ENCODE results near the gene CALCOCO1. TPM values are rescaled to one million over a fixed set of nuclear protein-coding genes. Genes with fewer than 3 reads are reported as not detected.

CALCOCO1 gene
- total RNA-seq, 1 experiment from 2014 or later: 48.0 TPM

- TSS peak; percentile 45 for BruUV-seq (replicated peaks)
- H3K4me3 ChIP-seq (ENCODE audit: low read depth in 2 of 2, low read length in 2 of 2): peak overlapping the region in 1 of 2 experiments; percentile 35; a peak in 1 of 4 replicates
- no peaks in the 10 kb centered on the region for H3K9me3 ChIP-seq (ENCODE audit: control insufficient read depth, insufficient read depth, low read depth, low read length)
- intact Hi-C loops (cut with micrococcal nuclease; ENCODE audit: unreplicated experiment): no loop called here
- CTCF ChIA-PET: interaction anchor here (0.5 to 1.5 kb wide), 2 partner anchors 96 to 115 kb away, joined by 6 read pairs; no protein-coding TSS in a partner anchor
- H3K4me1 ChIP-seq (ENCODE audit: control insufficient read depth, insufficient read depth, low read length): peaks cover 33% of the 10 kb centered on the region
- no peak for DNase-seq (ENCODE audit: low read depth, low spot score)
- H3K27ac ChIP-seq (ENCODE audit: low read length): peak overlapping the region; percentile 99
- TF ChIP-seq CTCF (IDR thresholded peaks at IDR 0.05): no peak
- no peak for TF ChIP-seq SIN3A (IDR thresholded peaks at IDR 0.05; ENCODE audit: borderline replicate concordance, insufficient read depth, low read depth, low read length)
- no peak for TF ChIP-seq REST (IDR thresholded peaks at IDR 0.05; ENCODE audit: insufficient read depth in 1 of 2, low read depth in 2 of 2, low read length in 1 of 2)
- TF ChIP-seq TCF7L2 (IDR thresholded peaks at IDR 0.05; ENCODE audit: low read depth, low read length): no peak
- no peaks in the 10 kb centered on the region for H3K27me3 ChIP-seq (ENCODE audit: control insufficient read depth, insufficient read depth, low read length)
- ATAC-seq: peak; percentile 28; the same call in 1 of the 2 replicates
- POLR2A ChIA-PET: no interaction called here
- in situ Hi-C loops (cut with HindIII; ENCODE audit: low pct_unique_long_range_greater_than_20kb, low sequenced_read_pairs): no loop called here
- H3K36me3 ChIP-seq (ENCODE audit: control insufficient read depth, insufficient read depth, low read length): no peaks in the 10 kb centered on the region
Measured at GRCh38 chr12:53659571-53659981, 67.7 kb downstream of the CALCOCO1 start.

GRCh38 chr12:53659011-53659551 is 68.2 kb downstream of the CALCOCO1 start:
- Histone ChIP-seq H3K27me3 (ENCODE audit: control insufficient read depth, insufficient read depth, low read length) (no peaks in the 10 kb centered on the region), H3K36me3 (ENCODE audit: control insufficient read depth, insufficient read depth, low read length) (no peaks in the 10 kb centered on the region), H3K4me3 (ENCODE audit: low read depth in 2 of 2, low read length in 2 of 2) (peak overlapping the region in 1 of 2 experiments; percentile 35; a peak in 2 of 4 replicates), H3K9me3 (ENCODE audit: control insufficient read depth, insufficient read depth, low read depth, low read length) (no peaks in the 10 kb centered on the region), H3K27ac (ENCODE audit: low read length) (peak overlapping the region; percentile 99), H3K4me1 (ENCODE audit: control insufficient read depth, insufficient read depth, low read length) (peaks cover 33% of the 10 kb centered on the region)
- no TSS peak for BruUV-seq (replicated peaks)
- peak; percentile 38 for DNase-seq (ENCODE audit: low read depth, low spot score)
- intact Hi-C loops (cut with micrococcal nuclease; ENCODE audit: unreplicated experiment): no loop called here
- POLR2A ChIA-PET: no interaction called here
- in situ Hi-C loops (cut with HindIII; ENCODE audit: low pct_unique_long_range_greater_than_20kb, low sequenced_read_pairs): no loop called here
- peak; percentile 99 for ATAC-seq
- CTCF ChIA-PET: interaction anchor here (0.5 to 1.5 kb wide), 3 partner anchors 17 to 115 kb away, joined by 4 to 6 read pairs (median 6); partner anchors contain the start of gene ATP5MC2
- TF ChIP-seq TCF7L2 (IDR thresholded peaks at IDR 0.05; ENCODE audit: low read depth, low read length) (peak; percentile 68), POLR2AphosphoS5 (IDR thresholded peaks at IDR 0.05; ENCODE audit: low read depth, low read length) (peak; percentile 78), CTCF (IDR thresholded peaks at IDR 0.05) (no peak), REST (IDR thresholded peaks at IDR 0.05; ENCODE audit: insufficient read depth in 1 of 2, low read depth in 2 of 2, low read length in 1 of 2) (peak; percentile 8 to 38; a peak in 1 of 4 replicates), SIN3A (IDR thresholded peaks at IDR 0.05; ENCODE audit: borderline replicate concordance, insufficient read depth, low read depth, low read length) (no peak)
